Natural killer cell (primary cell): Measurements from ENCODE around the gene RNU5D-1. TPM values are rescaled to one million over a fixed set of nuclear protein-coding genes. Genes with fewer than 3 reads are reported as not detected.

Source experiments
- ATAC-seq, 3 donors: fragments of 150-1000 bp in 2 of 3; fragments of 200-7000 bp in 1 of 3; cut with Tn5 transposase; 1 replicate in 1 of 3; 2 replicates in 2 of 3; pipeline ENCODE4 v1.10.0; 2021; ENCODE audit warnings: mild to moderate bottlenecking in 2 of 3, moderate library complexity in 2 of 3
- DNase-seq, 2 donors: peaks; one replicate each; pipeline versions ENCODE4 v3.0.0 to v3.0.0-alpha.2; 2013 to 2021; ENCODE audit warnings: mixed read lengths in 1 of 2
- H3K27ac ChIP-seq: one replicate; pipeline ENCODE4 v1.5.1; 2013; ENCODE audit warnings: mild to moderate bottlenecking, low read length
- H3K27me3 ChIP-seq: one replicate; pipeline ENCODE4 v1.6.1; 2013; ENCODE audit warnings: low read length; ENCODE audit not compliant: control insufficient read depth, insufficient read depth
- H3K36me3 ChIP-seq: one replicate; pipeline ENCODE4 v1.6.1; 2013; ENCODE audit warnings: low read length; ENCODE audit not compliant: control insufficient read depth, insufficient read depth
- H3K4me1 ChIP-seq: one replicate; pipeline ENCODE4 v1.6.1; 2013; ENCODE audit warnings: low read length; ENCODE audit not compliant: control insufficient read depth, insufficient read depth
- H3K4me3 ChIP-seq: one replicate; pipeline ENCODE4 v1.5.1; 2013; ENCODE audit warnings: low read length
- H3K9me3 ChIP-seq: one replicate; pipeline ENCODE4 v1.6.1; 2013; ENCODE audit warnings: low read length; ENCODE audit not compliant: control insufficient read depth, insufficient read depth
- H3K27ac Mint-ChIP-seq, 2 donors: one replicate each; pipeline ENCODE4 v1.8.0; 2022; ENCODE audit warnings: mild to moderate bottlenecking in 2 of 2, mixed read lengths in 2 of 2, moderate library complexity in 1 of 2
- H3K27me3 Mint-ChIP-seq, 2 donors: one replicate each; pipeline ENCODE4 v1.8.0; 2022; ENCODE audit warnings: low read depth in 2 of 2, mixed read lengths in 2 of 2
- H3K36me3 Mint-ChIP-seq: one replicate; pipeline ENCODE4 v1.8.0; 2022; ENCODE audit warnings: mixed read lengths
- H3K4me1 Mint-ChIP-seq, 2 donors: one replicate each; pipeline ENCODE4 v1.8.0; 2022; ENCODE audit warnings: mixed read lengths in 2 of 2
- H3K4me3 Mint-ChIP-seq: one replicate; pipeline ENCODE4 v1.8.0; 2022; ENCODE audit warnings: mild to moderate bottlenecking, moderate library complexity, mixed read lengths
- H3K9me3 Mint-ChIP-seq, 2 donors: one replicate each; pipeline ENCODE4 v1.8.0; 2022; ENCODE audit warnings: mixed read lengths in 2 of 2
- CTCF ChIP-seq: fragments of 200-600 bp; IDR thresholded peaks from one replicate; pipeline ENCODE4 v1.8.0; 2022; ENCODE audit warnings: antibody characterized with exemption
- WGBS: methylation state at CpG from one replicate; pipeline ENCODE4 v1.1.7; 2013; ENCODE audit warnings: missing lambda C conversion rate; ENCODE audit not compliant: insufficient coverage; 5-methylcytosine and 5-hydroxymethylcytosine counted together
- intact Hi-C: fragments of 100-400 bp; cut with micrococcal nuclease; formaldehyde crosslinking; loops from one replicate; pipeline ENCODE4 v1.14.2; 2022
- total RNA-seq, 4 donors: library from RNA; stranded (reverse); fragments of 120-200 nt in 1 of 4; gene quantifications; one replicate each; pipeline versions ENCODE4 v1.2.3 to v1.2.4, GENCODE V29; 2013 to 2022

The RNU5D-1 gene
- total RNA-seq, 3 donors from 2014 or later (not counting 1 experiment from before 2014, with no cell fraction given): not detected

- Mint-ChIP-seq H3K27ac (peak overlapping the region; percentile 91 to 96), H3K27me3 (no peaks in the 10 kb centered on the region), H3K4me3 (no peak overlapping the region), H3K36me3 (no peaks in the 10 kb centered on the region), H3K4me1 (peaks cover 26 to 29% of the 10 kb centered on the region in 2 donors), H3K9me3 (no peaks in the 10 kb centered on the region)
- ATAC-seq (no peak), DNase-seq (no peak)
- peaks cover 31% of the 10 kb centered on the region for H3K4me1 ChIP-seq
- TF ChIP-seq CTCF: no peak
- intact Hi-C loops: no loop called here
- WGBS: 77% methylated on average over 7 of the region's 7 CpGs
- no peaks in the 10 kb centered on the region for H3K27me3 ChIP-seq
- no peaks in the 10 kb centered on the region for H3K9me3 ChIP-seq
- H3K27ac ChIP-seq: no peak overlapping the region
- no peak overlapping the region for H3K4me3 ChIP-seq
- no peaks in the 10 kb centered on the region for H3K36me3 ChIP-seq
Measured at GRCh38 chr1:44694863-44695478, 36.0 kb downstream of the RNU5D-1 start.

- H3K4me1 Mint-ChIP-seq: peaks cover 26 to 29% of the 10 kb centered on the region in 2 donors
- ATAC-seq (no peak), DNase-seq (no peak)
- H3K4me1 ChIP-seq: peaks cover 31% of the 10 kb centered on the region
- no peaks in the 10 kb centered on the region for H3K9me3 ChIP-seq
- H3K4me3 Mint-ChIP-seq: no peak overlapping the region
- intact Hi-C loops: no loop called here
- WGBS: 100% methylated on average over 1 of the region's 3 CpGs
- H3K36me3 ChIP-seq: no peaks in the 10 kb centered on the region
- no peak overlapping the region for H3K27ac Mint-ChIP-seq
- no peaks in the 10 kb centered on the region for H3K27me3 ChIP-seq
- H3K4me3 ChIP-seq: no peak overlapping the region
- H3K27me3 Mint-ChIP-seq: no peaks in the 10 kb centered on the region
- no peak for TF ChIP-seq CTCF
- H3K27ac ChIP-seq: no peak overlapping the region
- no peaks in the 10 kb centered on the region for H3K36me3 Mint-ChIP-seq
- H3K9me3 Mint-ChIP-seq: no peaks in the 10 kb centered on the region
Measured at GRCh38 chr1:44693900-44694299, 37.1 kb downstream of the RNU5D-1 start.

GRCh38 chr1:44693159-44693558, 37.8 kb downstream of the RNU5D-1 start:
- Mint-ChIP-seq H3K4me1 (peaks cover 26 to 29% of the 10 kb centered on the region in 2 donors), H3K27me3 (no peaks in the 10 kb centered on the region), H3K27ac (no peak overlapping the region), H3K4me3 (no peak overlapping the region), H3K9me3 (no peaks in the 10 kb centered on the region), H3K36me3 (no peaks in the 10 kb centered on the region)
- H3K36me3 ChIP-seq: no peaks in the 10 kb centered on the region
- no peak for DNase-seq
- H3K27ac ChIP-seq: no peak overlapping the region
- H3K4me3 ChIP-seq: no peak overlapping the region
- no peaks in the 10 kb centered on the region for H3K27me3 ChIP-seq
- intact Hi-C loops: no loop called here
- no peak for TF ChIP-seq CTCF
- ATAC-seq: no peak
- no peaks in the 10 kb centered on the region for H3K9me3 ChIP-seq
- WGBS: 74% methylated on average over 1 of the region's 2 CpGs
- H3K4me1 ChIP-seq: peaks cover 28% of the 10 kb centered on the region

GRCh38 chr1:44689447-44689765, 41.6 kb downstream of the RNU5D-1 start:
- H3K4me3 Mint-ChIP-seq: no peak overlapping the region
- ATAC-seq: no peak
- H3K27me3 Mint-ChIP-seq: no peaks in the 10 kb centered on the region
- no peak for DNase-seq
- no peaks in the 10 kb centered on the region for H3K27me3 ChIP-seq
- no peaks in the 10 kb centered on the region for H3K36me3 ChIP-seq
- H3K4me3 ChIP-seq: no peak overlapping the region
- WGBS: 94% methylated on average over 2 of the region's 3 CpGs
- H3K27ac ChIP-seq: no peak overlapping the region
- TF ChIP-seq CTCF: no peak
- no peaks in the 10 kb centered on the region for H3K9me3 ChIP-seq
- H3K36me3 Mint-ChIP-seq: no peaks in the 10 kb centered on the region
- H3K27ac Mint-ChIP-seq: no peak overlapping the region
- no peaks in the 10 kb centered on the region for H3K4me1 ChIP-seq
- H3K4me1 Mint-ChIP-seq: no peaks in the 10 kb centered on the region
- intact Hi-C loops: no loop called here
- H3K9me3 Mint-ChIP-seq: no peaks in the 10 kb centered on the region
